ENCODE data around the gene ZNF337. TPM values are rescaled to one million over a fixed set of nuclear protein-coding genes. Genes with fewer than 3 reads are reported as not detected.
"Not testable (repeated sequence)": the region's sequence is repeated elsewhere in the genome, so short reads cannot be mapped to it uniquely, and the experiment has no call there.

ZNF337 gene
- total RNA-seq, 4 donors from 2014 or later = 7.1 to 9.4 (median 8.0) TPM

GRCh38 chr20:25707695-25708094, 11.0 kb upstream of the ZNF337 start:
- H3K4me1 ChIP-seq = no peaks in the 10 kb centered on the region
- no peak for TF ChIP-seq CTCF (IDR thresholded peaks at IDR 0.05 in 4 of 5, conservative IDR thresholded peaks at IDR 0.05 in 1 of 5)
- TF ChIP-seq POLR2A (IDR thresholded peaks at IDR 0.05) = no peak
- no peak for DNase-seq
- in situ Hi-C loops (cut with MboI; ENCODE audit: low sequenced_read_pairs in 4 of 4) (no loop called here), intact Hi-C loops (cut with DNase I; ENCODE audit: low total_unique reads) (no loop called here)
- no peak overlapping the region for H3K4me3 ChIP-seq
- H3K9me3 ChIP-seq = no peaks in the 10 kb centered on the region
- H3K27me3 ChIP-seq = no peaks in the 10 kb centered on the region
- H3K27ac ChIP-seq = no peak overlapping the region
- ATAC-seq = no peak
- H3K36me3 ChIP-seq = no peaks in the 10 kb centered on the region

- intact Hi-C loops (cut with DNase I; ENCODE audit: low total_unique reads) = no loop called here
- no peak overlapping the region for H3K4me3 ChIP-seq
- no peaks in the 10 kb centered on the region for H3K36me3 ChIP-seq
- no peaks in the 10 kb centered on the region for H3K27me3 ChIP-seq
- no peak for ATAC-seq
- H3K4me1 ChIP-seq = no peaks in the 10 kb centered on the region
- in situ Hi-C loops (cut with MboI; ENCODE audit: low sequenced_read_pairs in 4 of 4) = no loop called here
- H3K9me3 ChIP-seq = no peaks in the 10 kb centered on the region
- H3K27ac ChIP-seq = no peak overlapping the region
- no peak for DNase-seq
- TF ChIP-seq CTCF (IDR thresholded peaks at IDR 0.05 in 4 of 5, conservative IDR thresholded peaks at IDR 0.05 in 1 of 5) (no peak), POLR2A (IDR thresholded peaks at IDR 0.05) (no peak)
Observed at GRCh38 chr20:25706793-25707192, 10.1 kb upstream of the ZNF337 start.

GRCh38 chr20:25705830-25706351, 9.2 kb upstream of the ZNF337 start:
- no peaks in the 10 kb centered on the region for H3K9me3 ChIP-seq
- TF ChIP-seq POLR2A (IDR thresholded peaks at IDR 0.05) (no peak), CTCF (IDR thresholded peaks at IDR 0.05 in 4 of 5, conservative IDR thresholded peaks at IDR 0.05 in 1 of 5) (no peak)
- no peaks in the 10 kb centered on the region for H3K36me3 ChIP-seq
- H3K4me3 ChIP-seq = no peak overlapping the region
- no peak for DNase-seq
- in situ Hi-C loops (cut with MboI; ENCODE audit: low sequenced_read_pairs in 4 of 4) = no loop called here
- no peaks in the 10 kb centered on the region for H3K4me1 ChIP-seq
- H3K27ac ChIP-seq = no peak overlapping the region
- no peak for ATAC-seq
- intact Hi-C loops (cut with DNase I; ENCODE audit: low total_unique reads) = no loop called here
- H3K27me3 ChIP-seq = no peaks in the 10 kb centered on the region

- H3K27ac ChIP-seq; intact Hi-C loops (cut with DNase I; ENCODE audit: low total_unique reads); ATAC-seq; H3K9me3 ChIP-seq; in situ Hi-C loops (cut with MboI; ENCODE audit: low sequenced_read_pairs in 4 of 4); H3K4me3 ChIP-seq; H3K27me3 ChIP-seq; H3K4me1 ChIP-seq; H3K36me3 ChIP-seq; DNase-seq: not testable (repeated sequence)
Observed at GRCh38 chr20:25704303-25704702, 7.7 kb upstream of the ZNF337 start.

GRCh38 chr20:25700835-25701234, 4.2 kb upstream of the ZNF337 start:
- in situ Hi-C loops (cut with MboI; ENCODE audit: low sequenced_read_pairs in 4 of 4); H3K27me3 ChIP-seq; H3K9me3 ChIP-seq; H3K36me3 ChIP-seq; ATAC-seq; H3K4me1 ChIP-seq; H3K4me3 ChIP-seq; DNase-seq; H3K27ac ChIP-seq; intact Hi-C loops (cut with DNase I; ENCODE audit: low total_unique reads): not testable (repeated sequence)

- no peak for TF ChIP-seq POLR2A (IDR thresholded peaks at IDR 0.05)
- TF ChIP-seq CTCF (IDR thresholded peaks at IDR 0.05 in 4 of 5, conservative IDR thresholded peaks at IDR 0.05 in 1 of 5) = no peak
- in situ Hi-C loops (cut with MboI; ENCODE audit: low sequenced_read_pairs in 4 of 4) = loop anchor here in 3 of 4 donors (5.0 to 25.0 kb wide), 4 partner anchors 78 to 638 kb away; partner anchors contain the start of genes ABHD12 (in 1 of the 3), ACSS1 (in 1 of the 3) and NANP (in 1 of the 3)
Observed at GRCh38 chr20:25699914-25700313, 3.3 kb upstream of the ZNF337 start.

More at GRCh38 chr20:25699914-25700313, 3.3 kb upstream of the ZNF337 start:
- intact Hi-C loops (cut with DNase I; ENCODE audit: low total_unique reads) = loop anchor here (5.0 kb wide), 1 partner anchor 308 kb away; the partner anchor contains the start of gene ABHD12
- Histone ChIP-seq H3K27ac (no peak overlapping the region), H3K4me3 (no peak overlapping the region), H3K36me3 (no peaks in the 10 kb centered on the region), H3K4me1 (peaks cover 8 to 11% of the 10 kb centered on the region in 2 donors), H3K9me3 (no peaks in the 10 kb centered on the region), H3K27me3 (no peaks in the 10 kb centered on the region)
- DNase-seq = no peak
- ATAC-seq = no peak

All from gastrocnemius medialis (tissue), 4 donors.